ENCODE measurements around the gene CDH4. TPM values are rescaled to one million over a fixed set of nuclear protein-coding genes. Genes with fewer than 3 reads are reported as not detected.

The CDH4 gene
- total and polyA plus RNA-seq, 4 experiments from 2014 or later: 0.39 to 1.1 (median 0.41) TPM; not detected in 1

DNA sequence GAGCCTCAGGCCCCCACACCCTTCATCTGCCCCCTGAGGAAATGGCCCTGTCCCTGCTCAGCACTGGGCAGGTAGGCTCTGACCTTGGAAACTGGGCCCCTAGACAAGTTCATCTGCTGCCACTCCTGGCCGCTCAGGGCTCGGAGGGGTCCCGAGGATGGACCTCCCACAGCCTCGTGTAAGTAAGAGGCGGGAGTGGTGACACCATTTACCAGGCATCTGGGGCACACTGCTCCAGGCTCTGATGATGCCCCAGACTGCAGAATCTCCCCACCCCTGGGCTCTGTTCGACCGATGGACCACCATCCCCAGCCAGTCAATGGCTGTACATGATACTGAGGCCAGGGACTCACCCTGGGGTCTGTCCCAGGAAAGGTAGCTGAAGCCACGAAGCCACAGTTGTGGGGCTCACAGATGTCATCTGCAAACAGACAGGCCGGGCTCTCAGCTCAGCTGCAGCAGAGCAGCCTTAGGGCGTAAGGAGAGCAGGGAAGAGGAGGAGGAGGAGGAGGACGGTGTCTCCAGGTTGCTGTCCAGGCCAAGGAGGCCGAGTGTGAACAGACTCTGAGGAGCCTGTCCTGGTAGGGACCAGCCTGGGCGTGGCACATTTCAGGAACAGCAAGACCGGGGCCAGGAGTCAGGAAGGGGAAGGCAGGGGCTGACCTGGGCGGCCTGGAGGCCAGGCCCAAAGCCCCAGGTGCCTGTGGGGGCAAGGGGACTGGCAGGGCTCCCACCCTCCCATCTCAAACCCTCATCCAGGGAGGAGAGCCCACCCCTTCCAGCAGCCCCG lies 513.2 kb downstream of the CDH4 start:
- POLR2A ChIA-PET (ENCODE audit: partially characterized antibody): interaction anchor here (0.5 kb wide), 1 partner anchor 45 kb away, joined by 4 read pairs; no protein-coding TSS in a partner anchor
- H3K27me3 Mint-ChIP-seq: peaks cover 0 to 5% of the 10 kb centered on the region in 2 donors
- intact Hi-C loops (cut with micrococcal nuclease): no loop called here

DNA sequence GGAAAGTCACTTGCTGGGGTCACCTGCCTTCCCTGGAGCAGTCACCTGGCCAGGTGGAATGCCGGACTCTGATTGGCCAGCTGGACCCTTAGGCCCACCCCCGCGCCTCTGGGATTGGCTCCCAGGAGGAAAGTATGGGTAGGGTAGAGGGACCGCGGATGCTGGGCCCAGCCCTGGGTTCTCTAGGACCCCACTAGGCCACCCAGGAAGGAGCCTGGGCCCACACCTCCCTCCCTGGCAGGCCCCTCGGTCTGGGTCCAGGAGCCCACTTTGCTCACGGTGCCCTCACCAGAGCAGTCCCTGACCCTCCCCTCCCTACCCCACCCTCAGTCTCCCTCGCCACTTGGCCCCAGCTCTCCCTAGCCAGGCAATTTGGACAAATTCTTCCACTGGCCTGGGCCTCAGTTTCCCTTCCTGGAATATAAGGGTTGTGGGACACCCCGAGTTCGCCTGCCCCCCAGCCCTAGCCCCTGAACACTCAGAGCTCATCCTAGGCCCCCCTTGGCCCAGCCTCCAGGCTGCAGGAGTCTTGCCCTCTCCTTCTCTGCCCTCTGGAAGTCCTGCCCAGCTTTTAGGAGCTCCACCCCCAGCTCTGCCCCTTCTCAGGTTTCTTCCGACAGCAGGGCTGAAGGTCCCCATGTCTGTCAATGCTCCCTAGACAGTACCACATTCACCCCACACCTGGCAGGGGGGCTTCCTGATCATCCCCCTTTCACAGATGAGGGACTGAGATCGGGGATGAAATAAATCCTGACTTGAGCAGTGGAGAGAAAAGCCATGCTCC lies 514.0 kb downstream of the CDH4 start:
- CTCF ChIA-PET (ENCODE audit: partially characterized antibody): no interaction called here
- H3K9me3 Mint-ChIP-seq: no peaks in the 10 kb centered on the region
- no peak for DNase-seq
- intact Hi-C loops (cut with micrococcal nuclease): no loop called here
- Histone ChIP-seq H3K36me3 (ENCODE audit: insufficient read depth, low read length) (no peaks in the 10 kb centered on the region), H3K9me3 (ENCODE audit: control insufficient read depth in 1 of 2, low read length in 2 of 2) (no peaks in the 10 kb centered on the region), H3K27me3 (ENCODE audit: insufficient read depth, low read length) (no peaks in the 10 kb centered on the region), H3K27ac (ENCODE audit: low read depth, low read length) (no peak overlapping the region), H3K4me1 (ENCODE audit: insufficient read depth, low read length) (no peaks in the 10 kb centered on the region), H3K4me3 (ENCODE audit: low read length in 2 of 2) (no peak overlapping the region)
- no peak overlapping the region for H3K4me3 Mint-ChIP-seq
- peaks cover 0 to 5% of the 10 kb centered on the region in 2 donors for H3K27me3 Mint-ChIP-seq
- no peak overlapping the region for H3K27ac Mint-ChIP-seq
- peaks cover 0 to 1% (median 0%) of the 10 kb centered on the region in 4 donors for H3K4me1 Mint-ChIP-seq
- POLR2A ChIA-PET (ENCODE audit: partially characterized antibody): no interaction called here
- H3K36me3 Mint-ChIP-seq: no peaks in the 10 kb centered on the region

More for the DNA sequence above, 513.2 kb downstream of the CDH4 start:
- Mint-ChIP-seq H3K4me3 (no peak overlapping the region), H3K4me1 (peaks cover 0 to 1% (median 0%) of the 10 kb centered on the region in 4 donors), H3K36me3 (no peaks in the 10 kb centered on the region), H3K9me3 (no peaks in the 10 kb centered on the region), H3K27ac (no peak overlapping the region)
- H3K36me3 ChIP-seq (ENCODE audit: insufficient read depth, low read length): no peaks in the 10 kb centered on the region
- H3K4me1 ChIP-seq (ENCODE audit: insufficient read depth, low read length): no peaks in the 10 kb centered on the region
- no peak overlapping the region for H3K27ac ChIP-seq (ENCODE audit: low read depth, low read length)
- H3K9me3 ChIP-seq (ENCODE audit: control insufficient read depth in 1 of 2, low read length in 2 of 2): no peaks in the 10 kb centered on the region
- no peak for DNase-seq
- no peak overlapping the region for H3K4me3 ChIP-seq (ENCODE audit: low read length in 2 of 2)
- no peaks in the 10 kb centered on the region for H3K27me3 ChIP-seq (ENCODE audit: insufficient read depth, low read length)
- CTCF ChIA-PET (ENCODE audit: partially characterized antibody): no interaction called here

DNA sequence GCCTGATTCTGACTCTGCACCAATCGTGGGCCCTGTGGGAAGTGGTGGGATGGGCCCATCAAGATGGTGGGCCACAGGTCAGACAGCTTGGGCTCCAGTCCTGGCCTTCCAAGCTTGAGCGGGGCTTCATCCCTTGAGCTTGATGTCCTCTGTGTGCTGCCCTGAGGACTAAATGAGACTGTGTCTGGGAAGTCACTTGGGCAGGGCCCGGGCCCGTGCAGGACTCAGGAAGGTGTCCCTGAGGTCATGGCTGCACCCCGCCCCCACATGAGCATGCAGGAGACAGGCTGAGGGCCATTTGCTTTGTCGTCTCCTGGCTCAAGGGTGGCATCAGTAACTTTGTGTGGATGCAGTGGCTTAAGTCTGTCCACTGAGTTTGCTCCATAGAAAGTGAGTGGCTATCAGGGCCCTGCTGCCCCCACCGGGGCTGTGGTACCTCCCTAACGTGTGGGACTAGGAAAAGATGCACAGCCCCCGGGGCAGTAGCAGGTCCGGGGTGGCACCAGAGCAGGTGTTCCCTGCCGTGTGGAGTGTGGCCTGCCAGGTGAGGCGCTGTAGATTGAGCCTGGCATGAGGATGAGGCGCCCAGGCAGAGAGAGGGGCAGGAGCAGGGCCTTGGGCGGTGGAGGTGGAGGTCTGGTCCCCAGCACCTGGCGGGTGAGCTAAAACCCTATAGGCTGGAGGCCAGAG lies 515.0 kb downstream of the CDH4 start:
- H3K36me3 Mint-ChIP-seq: no peaks in the 10 kb centered on the region
- intact Hi-C loops (cut with micrococcal nuclease): no loop called here
- CTCF ChIA-PET (ENCODE audit: partially characterized antibody): no interaction called here

DNA sequence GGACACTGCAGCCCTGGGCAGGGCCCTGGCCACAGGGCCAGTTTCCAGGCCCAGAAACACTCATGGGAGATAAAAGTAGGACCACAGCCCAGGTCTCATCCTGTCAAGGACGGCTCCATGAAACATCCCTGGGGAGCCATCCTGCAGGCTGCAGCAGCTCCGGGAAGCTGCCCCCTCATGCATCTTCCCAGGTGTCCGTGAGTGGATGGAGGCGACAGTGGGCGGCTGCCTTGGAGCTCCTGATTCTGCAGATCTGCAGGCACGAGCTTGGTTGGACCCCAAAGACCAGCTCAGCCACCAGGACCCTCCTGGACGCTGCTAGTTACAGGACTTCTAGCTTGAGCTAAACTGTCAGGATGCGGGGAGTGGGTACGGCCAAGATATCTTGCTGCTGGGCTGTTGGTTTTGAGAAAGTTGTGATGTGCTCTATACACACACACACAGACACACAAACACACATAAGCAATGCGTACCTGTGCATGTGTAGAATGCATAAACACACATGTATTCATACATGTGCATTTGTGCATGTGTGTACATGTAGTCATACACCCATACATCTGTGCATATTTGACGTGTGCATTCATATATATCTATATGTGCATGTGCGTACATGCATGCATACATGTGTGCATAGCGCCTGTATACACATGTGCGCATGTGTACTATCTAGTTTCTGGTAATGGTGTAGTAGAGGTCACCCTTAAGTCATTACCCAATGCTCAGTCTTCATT lies 515.9 kb downstream of the CDH4 start:
- Mint-ChIP-seq H3K36me3 (no peaks in the 10 kb centered on the region), H3K4me1 (peaks cover 0 to 1% (median 0%) of the 10 kb centered on the region in 4 donors), H3K9me3 (no peaks in the 10 kb centered on the region), H3K4me3 (no peak overlapping the region), H3K27ac (no peak overlapping the region), H3K27me3 (peaks cover 0 to 5% of the 10 kb centered on the region in 2 donors)
- ChIA-PET POLR2A (ENCODE audit: partially characterized antibody) (no interaction called here), CTCF (ENCODE audit: partially characterized antibody) (no interaction called here)
- DNase-seq: no peak
- no peaks in the 10 kb centered on the region for H3K9me3 ChIP-seq (ENCODE audit: control insufficient read depth in 1 of 2, low read length in 2 of 2)
- intact Hi-C loops (cut with micrococcal nuclease): no loop called here
- H3K27ac ChIP-seq (ENCODE audit: low read depth, low read length): no peak overlapping the region
- H3K27me3 ChIP-seq (ENCODE audit: insufficient read depth, low read length): no peaks in the 10 kb centered on the region
- no peaks in the 10 kb centered on the region for H3K4me1 ChIP-seq (ENCODE audit: insufficient read depth, low read length)
- no peaks in the 10 kb centered on the region for H3K36me3 ChIP-seq (ENCODE audit: insufficient read depth, low read length)
- no peak overlapping the region for H3K4me3 ChIP-seq (ENCODE audit: low read length in 2 of 2)

More for the DNA sequence above, 515.0 kb downstream of the CDH4 start:
- H3K9me3 Mint-ChIP-seq: no peaks in the 10 kb centered on the region
- POLR2A ChIA-PET (ENCODE audit: partially characterized antibody): no interaction called here
- DNase-seq: no peak
- Histone ChIP-seq H3K36me3 (ENCODE audit: insufficient read depth, low read length) (no peaks in the 10 kb centered on the region), H3K9me3 (ENCODE audit: control insufficient read depth in 1 of 2, low read length in 2 of 2) (no peaks in the 10 kb centered on the region), H3K4me3 (ENCODE audit: low read length in 2 of 2) (no peak overlapping the region), H3K4me1 (ENCODE audit: insufficient read depth, low read length) (no peaks in the 10 kb centered on the region), H3K27me3 (ENCODE audit: insufficient read depth, low read length) (no peaks in the 10 kb centered on the region), H3K27ac (ENCODE audit: low read depth, low read length) (no peak overlapping the region)
- no peak overlapping the region for H3K4me3 Mint-ChIP-seq
- H3K4me1 Mint-ChIP-seq: peaks cover 0 to 1% (median 0%) of the 10 kb centered on the region in 4 donors
- peaks cover 0 to 5% of the 10 kb centered on the region in 2 donors for H3K27me3 Mint-ChIP-seq
- H3K27ac Mint-ChIP-seq: no peak overlapping the region

DNA sequence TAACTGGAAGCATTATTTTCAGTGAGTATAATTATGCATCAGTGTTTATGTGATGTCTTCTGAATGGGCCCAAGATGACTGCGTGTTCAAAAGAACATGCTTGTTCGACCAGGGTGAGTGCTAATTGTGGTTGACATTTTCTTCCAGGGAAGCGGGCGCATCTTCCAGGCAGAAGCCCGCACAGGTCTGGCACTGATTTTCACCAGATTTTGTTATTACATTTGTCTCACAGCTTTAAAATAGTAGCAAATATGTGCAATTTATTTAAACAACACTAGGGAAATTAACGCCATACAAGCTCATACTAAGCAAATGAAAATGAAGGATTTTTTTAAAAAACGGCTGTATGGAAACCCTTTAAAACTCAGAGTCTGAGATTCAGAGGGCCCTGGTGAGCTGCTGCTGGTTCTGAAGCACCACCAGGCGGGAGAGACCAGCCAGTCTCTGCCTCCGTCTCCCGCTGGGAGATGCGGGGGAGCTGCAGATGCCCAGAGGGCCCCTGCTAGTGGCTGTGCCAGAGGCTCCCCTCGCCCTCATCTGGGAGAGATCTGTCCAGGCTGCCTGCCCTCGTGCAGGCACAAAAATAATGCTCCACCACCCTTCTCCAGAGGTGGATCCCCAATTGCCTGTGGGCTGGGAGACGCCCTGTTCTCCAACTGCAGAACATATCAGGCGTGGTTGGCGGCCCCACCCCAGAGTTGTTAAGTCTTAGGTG lies 516.7 kb downstream of the CDH4 start:
- Histone ChIP-seq H3K27me3 (ENCODE audit: insufficient read depth, low read length) (no peaks in the 10 kb centered on the region), H3K27ac (ENCODE audit: low read depth, low read length) (no peak overlapping the region), H3K4me1 (ENCODE audit: insufficient read depth, low read length) (no peaks in the 10 kb centered on the region), H3K9me3 (ENCODE audit: control insufficient read depth in 1 of 2, low read length in 2 of 2) (no peaks in the 10 kb centered on the region), H3K4me3 (ENCODE audit: low read length in 2 of 2) (no peak overlapping the region), H3K36me3 (ENCODE audit: insufficient read depth, low read length) (no peaks in the 10 kb centered on the region)
- no peaks in the 10 kb centered on the region for H3K36me3 Mint-ChIP-seq
- DNase-seq: no peak
- H3K4me1 Mint-ChIP-seq: peaks cover 0 to 1% (median 0%) of the 10 kb centered on the region in 4 donors
- H3K9me3 Mint-ChIP-seq: no peaks in the 10 kb centered on the region
- no peak overlapping the region for H3K27ac Mint-ChIP-seq
- peaks cover 0 to 3% of the 10 kb centered on the region in 2 donors for H3K27me3 Mint-ChIP-seq
- CTCF ChIA-PET (ENCODE audit: partially characterized antibody): no interaction called here
- no peak overlapping the region for H3K4me3 Mint-ChIP-seq
- intact Hi-C loops (cut with micrococcal nuclease): no loop called here
- POLR2A ChIA-PET (ENCODE audit: partially characterized antibody): no interaction called here

DNA sequence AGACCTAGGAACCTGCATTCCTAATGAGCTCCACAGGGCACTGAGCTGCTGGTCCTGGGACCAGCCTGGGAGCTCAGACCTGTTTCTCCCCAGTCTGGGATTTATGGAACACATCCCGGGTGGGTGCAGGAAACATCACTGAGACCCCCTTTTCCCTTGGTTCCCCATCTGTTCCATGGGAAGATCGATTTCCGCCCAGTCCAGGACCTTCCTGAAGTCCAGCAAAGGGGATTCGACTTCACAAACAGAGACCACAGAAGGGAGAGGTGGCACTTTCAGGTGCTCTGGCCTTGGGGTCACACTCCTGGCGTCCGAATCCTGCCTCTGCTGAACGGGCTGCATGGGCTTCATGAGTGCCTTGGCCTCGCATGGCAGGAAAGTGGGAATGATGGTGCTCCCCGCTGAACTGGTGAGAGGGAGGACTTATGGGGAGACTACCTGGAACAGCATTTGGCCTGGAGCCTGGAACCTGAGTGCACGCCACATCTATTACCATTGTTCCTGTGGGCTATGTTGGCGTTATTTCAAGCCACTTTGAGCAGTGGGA lies 517.3 kb downstream of the CDH4 start:
- Mint-ChIP-seq H3K27ac (no peak overlapping the region), H3K4me3 (no peak overlapping the region), H3K27me3 (peaks cover 0 to 3% of the 10 kb centered on the region in 2 donors), H3K9me3 (no peaks in the 10 kb centered on the region), H3K4me1 (peaks cover 0 to 1% (median 0%) of the 10 kb centered on the region in 4 donors), H3K36me3 (no peaks in the 10 kb centered on the region)
- ChIA-PET POLR2A (ENCODE audit: partially characterized antibody) (no interaction called here), CTCF (ENCODE audit: partially characterized antibody) (no interaction called here)
- H3K36me3 ChIP-seq (ENCODE audit: insufficient read depth, low read length): no peaks in the 10 kb centered on the region
- no peaks in the 10 kb centered on the region for H3K9me3 ChIP-seq (ENCODE audit: control insufficient read depth in 1 of 2, low read length in 2 of 2)
- DNase-seq: no peak
- intact Hi-C loops (cut with micrococcal nuclease): no loop called here
- H3K27ac ChIP-seq (ENCODE audit: low read depth, low read length): no peak overlapping the region
- H3K4me1 ChIP-seq (ENCODE audit: insufficient read depth, low read length): no peaks in the 10 kb centered on the region
- H3K4me3 ChIP-seq (ENCODE audit: low read length in 2 of 2): no peak overlapping the region
- no peaks in the 10 kb centered on the region for H3K27me3 ChIP-seq (ENCODE audit: insufficient read depth, low read length)
